GM19099 (cell line): ENCODE data around the gene HMCN2.

Source experiments
- POLR2A ChIP-seq: IDR thresholded peaks from 3 replicates; pipeline ENCODE4 v1.6.1; 2011; ENCODE audit warnings: low read depth; ENCODE audit not compliant: insufficient read length; ENCODE audit errors: extremely low read depth

HMCN2 gene

GRCh38 chr9:130398487-130399240 is 133.1 kb downstream of the HMCN2 start:
- no peak for TF ChIP-seq POLR2A

GRCh38 chr9:130399768-130400167 is 134.2 kb downstream of the HMCN2 start:
- TF ChIP-seq POLR2A: no peak

GRCh38 chr9:130400870-130401269 is 135.3 kb downstream of the HMCN2 start:
- no peak for TF ChIP-seq POLR2A

- no peak for TF ChIP-seq POLR2A
These were observed 136.7 kb downstream of the HMCN2 start for GRCh38 chr9:130402243-130402642.

- no peak for TF ChIP-seq POLR2A
These were observed 137.3 kb downstream of the HMCN2 start for GRCh38 chr9:130402645-130403440.

GRCh38 chr9:130405657-130406257 is 140.2 kb downstream of the HMCN2 start:
- TF ChIP-seq POLR2A: no peak

- TF ChIP-seq POLR2A: no peak
These were observed 140.8 kb downstream of the HMCN2 start for GRCh38 chr9:130406278-130406895.

- no peak for TF ChIP-seq POLR2A
These were observed 142.5 kb downstream of the HMCN2 start for GRCh38 chr9:130407916-130408663.

- TF ChIP-seq POLR2A: no peak
These were observed 143.1 kb downstream of the HMCN2 start for GRCh38 chr9:130408669-130409068.

- TF ChIP-seq POLR2A: no peak
These were observed 143.7 kb downstream of the HMCN2 start for GRCh38 chr9:130409246-130409645.

GRCh38 chr9:130410443-130410842 is 144.9 kb downstream of the HMCN2 start:
- TF ChIP-seq POLR2A: no peak

GRCh38 chr9:130411566-130411915 is 146.0 kb downstream of the HMCN2 start:
- TF ChIP-seq POLR2A: no peak

- no peak for TF ChIP-seq POLR2A
These were observed 148.6 kb downstream of the HMCN2 start for GRCh38 chr9:130414081-130414731.
